ENCODE results near the gene TMCC1.
"Not testable (repeated sequence)": the region's sequence is repeated elsewhere in the genome, so short reads cannot be mapped to it uniquely, and the experiment has no call there.

TMCC1 gene

GRCh38 chr3:129901272-129901671 lies 7.8 kb upstream of the TMCC1 start:
- not testable (repeated sequence) for H3K27ac ChIP-seq (ENCODE audit: low read depth, low read length); H3K27me3 ChIP-seq (ENCODE audit: control insufficient read depth in 5 of 5, insufficient read depth in 4 of 5, low read length in 5 of 5); H3K4me1 ChIP-seq (ENCODE audit: control insufficient read depth in 5 of 5, insufficient read depth in 5 of 5, low read length in 5 of 5); H3K4me3 ChIP-seq (ENCODE audit: low read depth in 1 of 5, low read length in 5 of 5); H3K36me3 ChIP-seq (ENCODE audit: control insufficient read depth in 5 of 5, insufficient read depth in 5 of 5, low read length in 5 of 5); H3K9ac ChIP-seq (ENCODE audit: low read length in 5 of 5)
- peaks cover 0 to 20% (median 15%) of the 10 kb centered on the region in 5 donors for H3K9me3 ChIP-seq (ENCODE audit: control insufficient read depth in 5 of 5, low read length in 5 of 5)

- H3K27me3 ChIP-seq (ENCODE audit: control insufficient read depth in 5 of 5, insufficient read depth in 4 of 5, low read length in 5 of 5) = no peaks in the 10 kb centered on the region
- H3K9ac ChIP-seq (ENCODE audit: low read length in 5 of 5) = no peak overlapping the region
- H3K4me3 ChIP-seq (ENCODE audit: low read depth in 1 of 5, low read length in 5 of 5) = no peak overlapping the region
- no peaks in the 10 kb centered on the region for H3K36me3 ChIP-seq (ENCODE audit: control insufficient read depth in 5 of 5, insufficient read depth in 5 of 5, low read length in 5 of 5)
- peaks cover 0 to 20% (median 18%) of the 10 kb centered on the region in 5 donors for H3K4me1 ChIP-seq (ENCODE audit: control insufficient read depth in 5 of 5, insufficient read depth in 5 of 5, low read length in 5 of 5)
- H3K9me3 ChIP-seq (ENCODE audit: control insufficient read depth in 5 of 5, low read length in 5 of 5) = peaks cover 0 to 7% (median 0%) of the 10 kb centered on the region in 5 donors
- no peak overlapping the region for H3K27ac ChIP-seq (ENCODE audit: low read depth, low read length)
Measured at GRCh38 chr3:129897026-129897425, 3.5 kb upstream of the TMCC1 start.

- Histone ChIP-seq H3K27me3 (ENCODE audit: control insufficient read depth in 5 of 5, insufficient read depth in 4 of 5, low read length in 5 of 5) (no peaks in the 10 kb centered on the region), H3K9ac (ENCODE audit: low read length in 5 of 5) (peak overlapping the region; percentile 91 to 100 (median 99)), H3K4me1 (ENCODE audit: control insufficient read depth in 5 of 5, insufficient read depth in 5 of 5, low read length in 5 of 5) (peaks cover 0 to 52% (median 43%) of the 10 kb centered on the region in 5 donors), H3K9me3 (ENCODE audit: control insufficient read depth in 5 of 5, low read length in 5 of 5) (no peaks in the 10 kb centered on the region), H3K4me3 (ENCODE audit: low read depth in 1 of 5, low read length in 5 of 5) (peak overlapping the region; percentile 82 to 92 (median 84)), H3K27ac (ENCODE audit: low read depth, low read length) (peak overlapping the region; percentile 91), H3K36me3 (ENCODE audit: control insufficient read depth in 5 of 5, insufficient read depth in 5 of 5, low read length in 5 of 5) (peaks cover 0 to 4% (median 0%) of the 10 kb centered on the region in 5 donors)
Measured at GRCh38 chr3:129892857-129893580, 492 bp downstream of the TMCC1 start.

- H3K4me1 ChIP-seq (ENCODE audit: control insufficient read depth in 5 of 5, insufficient read depth in 5 of 5, low read length in 5 of 5) = peaks cover 0 to 52% (median 43%) of the 10 kb centered on the region in 5 donors
- no peaks in the 10 kb centered on the region for H3K9me3 ChIP-seq (ENCODE audit: control insufficient read depth in 5 of 5, low read length in 5 of 5)
- peak overlapping the region; percentile 91 for H3K27ac ChIP-seq (ENCODE audit: low read depth, low read length)
- peak overlapping the region; percentile 91 to 100 (median 99) for H3K9ac ChIP-seq (ENCODE audit: low read length in 5 of 5)
- no peaks in the 10 kb centered on the region for H3K27me3 ChIP-seq (ENCODE audit: control insufficient read depth in 5 of 5, insufficient read depth in 4 of 5, low read length in 5 of 5)
- H3K36me3 ChIP-seq (ENCODE audit: control insufficient read depth in 5 of 5, insufficient read depth in 5 of 5, low read length in 5 of 5) = peaks cover 0 to 4% (median 0%) of the 10 kb centered on the region in 5 donors
- H3K4me3 ChIP-seq (ENCODE audit: low read depth in 1 of 5, low read length in 5 of 5) = peak overlapping the region; percentile 82 to 92 (median 84)
Measured at GRCh38 chr3:129892486-129892856, 1.0 kb downstream of the TMCC1 start.

GRCh38 chr3:129890891-129891290 lies 2.6 kb downstream of the TMCC1 start:
- no peaks in the 10 kb centered on the region for H3K9me3 ChIP-seq (ENCODE audit: control insufficient read depth in 5 of 5, low read length in 5 of 5)
- peaks cover 0 to 52% (median 43%) of the 10 kb centered on the region in 5 donors for H3K4me1 ChIP-seq (ENCODE audit: control insufficient read depth in 5 of 5, insufficient read depth in 5 of 5, low read length in 5 of 5)
- peak overlapping the region in 1 of 5 donors; percentile 33 for H3K9ac ChIP-seq (ENCODE audit: low read length in 5 of 5)
- no peak overlapping the region for H3K4me3 ChIP-seq (ENCODE audit: low read depth in 1 of 5, low read length in 5 of 5)
- peak overlapping the region; percentile 18 for H3K27ac ChIP-seq (ENCODE audit: low read depth, low read length)
- H3K36me3 ChIP-seq (ENCODE audit: control insufficient read depth in 5 of 5, insufficient read depth in 5 of 5, low read length in 5 of 5) = peaks cover 0 to 4% (median 0%) of the 10 kb centered on the region in 5 donors
- no peaks in the 10 kb centered on the region for H3K27me3 ChIP-seq (ENCODE audit: control insufficient read depth in 5 of 5, insufficient read depth in 4 of 5, low read length in 5 of 5)

GRCh38 chr3:129890125-129890524 lies 3.4 kb downstream of the TMCC1 start:
- Histone ChIP-seq H3K9ac (ENCODE audit: low read length in 5 of 5) (no peak overlapping the region), H3K27ac (ENCODE audit: low read depth, low read length) (no peak overlapping the region), H3K9me3 (ENCODE audit: control insufficient read depth in 5 of 5, low read length in 5 of 5) (no peaks in the 10 kb centered on the region), H3K4me1 (ENCODE audit: control insufficient read depth in 5 of 5, insufficient read depth in 5 of 5, low read length in 5 of 5) (peaks cover 0 to 52% (median 43%) of the 10 kb centered on the region in 5 donors), H3K4me3 (ENCODE audit: low read depth in 1 of 5, low read length in 5 of 5) (no peak overlapping the region), H3K27me3 (ENCODE audit: control insufficient read depth in 5 of 5, insufficient read depth in 4 of 5, low read length in 5 of 5) (no peaks in the 10 kb centered on the region), H3K36me3 (ENCODE audit: control insufficient read depth in 5 of 5, insufficient read depth in 5 of 5, low read length in 5 of 5) (peaks cover 0 to 4% (median 0%) of the 10 kb centered on the region in 5 donors)

GRCh38 chr3:129888771-129889170 lies 4.7 kb downstream of the TMCC1 start:
- H3K27me3 ChIP-seq (ENCODE audit: control insufficient read depth in 5 of 5, insufficient read depth in 4 of 5, low read length in 5 of 5) = no peaks in the 10 kb centered on the region
- H3K9me3 ChIP-seq (ENCODE audit: control insufficient read depth in 5 of 5, low read length in 5 of 5) = no peaks in the 10 kb centered on the region
- H3K9ac ChIP-seq (ENCODE audit: low read length in 5 of 5) = no peak overlapping the region
- H3K27ac ChIP-seq (ENCODE audit: low read depth, low read length) = no peak overlapping the region
- H3K4me1 ChIP-seq (ENCODE audit: control insufficient read depth in 5 of 5, insufficient read depth in 5 of 5, low read length in 5 of 5) = peaks cover 0 to 45% (median 36%) of the 10 kb centered on the region in 5 donors
- peaks cover 0 to 4% (median 0%) of the 10 kb centered on the region in 5 donors for H3K36me3 ChIP-seq (ENCODE audit: control insufficient read depth in 5 of 5, insufficient read depth in 5 of 5, low read length in 5 of 5)
- no peak overlapping the region for H3K4me3 ChIP-seq (ENCODE audit: low read depth in 1 of 5, low read length in 5 of 5)

- Histone ChIP-seq H3K4me1 (ENCODE audit: control insufficient read depth in 5 of 5, insufficient read depth in 5 of 5, low read length in 5 of 5) (peaks cover 0 to 3% (median 0%) of the 10 kb centered on the region in 5 donors), H3K27ac (ENCODE audit: low read depth, low read length) (no peak overlapping the region), H3K27me3 (ENCODE audit: control insufficient read depth in 5 of 5, insufficient read depth in 4 of 5, low read length in 5 of 5) (no peaks in the 10 kb centered on the region), H3K9ac (ENCODE audit: low read length in 5 of 5) (no peak overlapping the region), H3K36me3 (ENCODE audit: control insufficient read depth in 5 of 5, insufficient read depth in 5 of 5, low read length in 5 of 5) (peaks cover 4 to 19% (median 13%) of the 10 kb centered on the region in 5 donors), H3K9me3 (ENCODE audit: control insufficient read depth in 5 of 5, low read length in 5 of 5) (no peaks in the 10 kb centered on the region), H3K4me3 (ENCODE audit: low read depth in 1 of 5, low read length in 5 of 5) (no peak overlapping the region)
Measured at GRCh38 chr3:129881261-129881660, 12.2 kb downstream of the TMCC1 start.

GRCh38 chr3:129878355-129878754 lies 15.2 kb downstream of the TMCC1 start:
- Histone ChIP-seq H3K4me1 (ENCODE audit: control insufficient read depth in 5 of 5, insufficient read depth in 5 of 5, low read length in 5 of 5) (peaks cover 0 to 3% (median 0%) of the 10 kb centered on the region in 5 donors), H3K36me3 (ENCODE audit: control insufficient read depth in 5 of 5, insufficient read depth in 5 of 5, low read length in 5 of 5) (peaks cover 13 to 36% (median 15%) of the 10 kb centered on the region in 5 donors), H3K9ac (ENCODE audit: low read length in 5 of 5) (peak overlapping the region in 1 of 5 donors; percentile 6), H3K27me3 (ENCODE audit: control insufficient read depth in 5 of 5, insufficient read depth in 4 of 5, low read length in 5 of 5) (no peaks in the 10 kb centered on the region), H3K27ac (ENCODE audit: low read depth, low read length) (no peak overlapping the region), H3K4me3 (ENCODE audit: low read depth in 1 of 5, low read length in 5 of 5) (no peak overlapping the region), H3K9me3 (ENCODE audit: control insufficient read depth in 5 of 5, low read length in 5 of 5) (no peaks in the 10 kb centered on the region)

GRCh38 chr3:129874479-129874878 lies 19.0 kb downstream of the TMCC1 start:
- H3K27me3 ChIP-seq (ENCODE audit: control insufficient read depth in 5 of 5, insufficient read depth in 4 of 5, low read length in 5 of 5); H3K27ac ChIP-seq (ENCODE audit: low read depth, low read length); H3K4me1 ChIP-seq (ENCODE audit: control insufficient read depth in 5 of 5, insufficient read depth in 5 of 5, low read length in 5 of 5); H3K4me3 ChIP-seq (ENCODE audit: low read depth in 1 of 5, low read length in 5 of 5); H3K9ac ChIP-seq (ENCODE audit: low read length in 5 of 5); H3K9me3 ChIP-seq (ENCODE audit: control insufficient read depth in 5 of 5, low read length in 5 of 5): not testable (repeated sequence)
- H3K36me3 ChIP-seq (ENCODE audit: control insufficient read depth in 5 of 5, insufficient read depth in 5 of 5, low read length in 5 of 5) = peaks cover 10 to 44% (median 15%) of the 10 kb centered on the region in 5 donors

Data from subcutaneous abdominal adipose tissue (tissue), 5 donors.